HL-60 (cell line): Measurements from ENCODE around the gene PRPF19.

ENCODE experiments used
- CTCF ChIP-seq: IDR thresholded peaks from one replicate; pipeline ENCODE4 v1.5.1; 2011; ENCODE audit warnings: low read length, control low read depth, inconsistent platforms; ENCODE audit not compliant: insufficient read depth
- REST ChIP-seq: IDR thresholded peaks from 2 replicates; pipeline ENCODE4 v1.6.1; 2012; ENCODE audit warnings: low read depth; ENCODE audit not compliant: insufficient replicate concordance

GRCh38 chr11:60952742-60953170 is 46.4 kb upstream of the PRPF19 start:
- TF ChIP-seq REST = no peak
- TF ChIP-seq CTCF = no peak
